ENCODE results near the gene FAM174B.

The FAM174B gene

DNA sequence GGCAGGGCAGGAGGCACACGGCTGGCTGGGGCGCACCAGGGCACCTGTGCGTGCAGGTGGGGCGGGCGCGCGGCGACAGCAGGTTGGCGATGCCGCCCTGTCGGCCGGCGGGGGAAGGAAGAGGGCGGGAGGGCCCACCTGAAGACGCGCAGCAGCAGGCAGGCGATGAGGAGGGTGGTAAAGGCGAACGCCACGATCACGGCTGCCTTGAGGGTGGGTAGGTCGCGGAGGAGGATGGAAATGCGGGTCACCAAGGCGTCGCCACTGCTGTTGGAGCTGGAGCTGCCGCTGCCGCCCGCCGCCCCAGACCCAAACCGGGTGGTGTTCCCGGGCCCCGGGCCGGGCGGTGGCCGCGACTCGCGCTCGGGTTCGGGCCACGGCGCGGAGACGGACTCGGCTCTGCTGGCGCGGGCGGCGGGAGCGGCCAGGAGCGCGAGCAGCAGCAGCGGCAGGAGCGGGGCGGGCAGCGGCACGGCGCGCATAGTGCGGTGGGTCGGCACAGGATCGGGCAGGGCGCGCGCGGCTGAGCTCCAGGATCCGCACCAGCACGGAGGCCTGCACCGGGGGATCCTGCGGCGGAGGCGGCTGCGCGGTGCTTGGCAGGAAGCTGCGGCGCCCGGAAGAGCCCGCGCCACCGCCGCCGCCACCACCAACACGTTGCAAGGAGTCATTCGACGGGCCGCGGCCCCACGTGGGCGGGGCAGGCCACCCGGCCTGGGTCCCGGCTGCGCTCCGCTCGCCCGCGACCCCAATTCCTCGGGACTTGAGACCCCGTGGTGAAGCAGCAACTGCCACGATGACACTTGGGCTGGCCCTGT, at the start of gene FAM174B:
Gene FAM174B (minus strand): TSS at position 598 of the 818 bp plus-strand sequence.
- no peak for DNase-seq

DNA sequence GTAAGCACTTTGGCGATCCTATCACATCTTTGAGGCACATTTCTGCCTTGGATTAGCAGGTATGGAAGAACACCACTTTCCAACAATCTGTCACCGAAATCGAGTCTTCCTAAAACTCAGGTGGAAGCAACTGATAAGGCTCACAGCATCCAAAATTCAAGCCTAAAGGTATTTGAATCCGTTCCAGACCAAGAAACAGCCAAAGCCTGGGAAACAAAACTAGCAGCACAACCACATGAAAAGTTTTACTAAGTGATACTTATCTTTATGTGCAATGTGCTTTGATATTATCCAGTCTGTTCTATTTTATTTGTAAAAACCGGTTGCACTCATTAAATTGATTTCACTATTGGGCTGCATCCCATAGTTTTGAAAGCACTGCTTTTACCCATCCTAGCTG, 40.5 kb upstream of the FAM174B start:
- no peak for DNase-seq

DNA sequence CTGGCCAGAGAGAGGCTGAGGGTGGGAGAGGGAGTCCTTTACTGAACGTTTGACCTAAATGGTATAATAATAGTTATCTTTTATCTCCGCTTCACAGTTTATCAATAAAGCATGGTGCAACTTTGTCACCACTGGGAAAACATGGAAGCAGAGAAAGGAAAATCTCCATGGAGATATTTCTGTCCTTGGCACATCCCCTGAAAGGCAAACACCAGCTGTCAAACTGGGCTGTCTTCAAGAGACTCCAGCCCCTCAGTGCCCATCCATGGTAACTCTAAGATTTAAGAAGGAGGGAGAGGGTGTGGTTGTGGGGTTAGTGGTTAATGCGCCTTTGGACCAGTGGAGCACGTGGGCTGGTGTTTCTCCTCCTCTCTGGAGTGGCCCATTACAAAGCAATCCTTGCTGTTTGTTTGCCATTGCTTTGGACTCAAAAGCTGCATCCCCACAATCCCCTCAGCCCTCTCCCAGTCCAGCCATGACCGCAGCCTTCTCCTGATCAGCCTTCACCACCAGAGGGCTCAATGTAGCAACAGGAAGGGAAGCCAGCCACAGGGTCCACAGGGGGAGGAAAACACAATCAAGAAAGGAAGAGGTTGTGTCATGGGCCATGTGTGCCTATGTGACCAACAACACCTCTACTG, 38.2 kb upstream of the FAM174B start:
- peak; percentile 7 for DNase-seq

DNA sequence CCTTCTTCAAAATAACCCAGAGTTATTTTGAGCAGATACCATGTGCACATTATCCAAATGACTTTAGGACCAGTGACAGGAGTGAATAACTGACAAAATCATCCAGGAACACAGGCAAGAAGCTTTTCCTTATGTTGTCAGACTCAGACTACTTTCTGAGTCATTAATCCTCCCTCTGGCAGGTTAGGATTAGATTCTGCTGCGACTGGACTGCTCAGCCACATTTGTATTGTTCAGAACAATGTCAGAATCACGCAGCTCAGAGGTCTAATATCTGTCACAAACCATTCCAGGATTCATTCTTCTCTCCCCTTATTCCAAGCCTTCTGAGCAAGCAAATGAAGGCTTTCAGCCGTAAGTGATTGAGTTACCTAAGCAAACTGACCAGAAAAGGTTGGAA, 34.8 kb upstream of the FAM174B start:
- no peak for DNase-seq

- no peak for DNase-seq
Observed at GRCh38 chr15:92687746-92688145, 32.2 kb upstream of the FAM174B start.

- no peak for DNase-seq
Observed at GRCh38 chr15:92687195-92687602, 31.6 kb upstream of the FAM174B start.

DNA sequence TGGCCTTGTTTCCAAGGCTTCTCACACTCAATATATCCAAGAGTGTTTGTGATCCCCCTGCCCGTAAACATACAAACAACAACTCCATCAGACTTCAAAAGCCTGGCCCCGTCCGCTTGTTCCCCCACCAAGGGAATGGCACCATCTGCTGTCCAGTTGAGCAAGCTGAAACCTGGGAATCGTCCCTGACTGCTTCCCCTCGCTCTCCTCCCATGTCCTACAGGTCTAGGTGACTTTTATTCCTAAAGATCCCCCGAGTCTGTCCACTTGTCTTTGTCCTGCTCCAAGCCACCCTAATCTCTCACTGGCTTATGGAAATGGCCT, 27.9 kb upstream of the FAM174B start:
- DNase-seq, result no peak

DNA sequence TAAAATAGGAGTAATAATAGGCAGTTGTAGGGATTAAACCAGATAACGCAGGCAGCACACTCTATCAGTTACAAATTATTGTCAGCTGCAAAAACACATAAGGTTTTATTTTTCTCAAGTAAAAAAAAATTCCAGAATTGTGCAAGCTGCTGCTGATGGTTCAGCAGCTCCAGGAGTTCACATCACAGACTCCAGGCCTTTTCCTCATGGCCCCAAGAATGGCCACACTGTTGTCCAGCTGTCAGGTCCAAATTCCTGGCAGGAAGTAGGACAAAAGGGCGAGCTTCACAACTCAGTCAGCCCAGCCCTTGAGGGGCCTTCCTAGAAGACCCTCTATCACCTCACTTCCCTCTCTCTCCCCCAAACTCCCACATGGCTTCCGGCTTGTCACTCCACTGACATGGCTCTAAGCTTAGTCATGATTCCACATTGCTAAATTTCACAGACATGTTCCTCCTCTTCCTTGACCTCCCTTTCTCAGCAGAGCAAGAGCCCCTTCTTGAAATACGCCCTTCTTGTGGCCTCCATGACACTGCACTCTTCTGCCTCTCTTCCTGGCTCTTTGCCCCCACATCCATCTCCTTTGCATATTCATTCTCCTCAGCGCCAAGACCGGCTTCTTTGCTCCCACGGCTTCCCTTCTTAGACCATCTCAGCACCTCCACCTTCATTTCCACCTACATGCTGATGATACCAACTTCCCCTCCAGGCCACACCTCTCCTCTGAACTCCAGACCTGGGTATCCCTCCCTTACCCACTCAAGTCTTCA, 27.4 kb upstream of the FAM174B start:
- peak; percentile 53 for DNase-seq

DNA sequence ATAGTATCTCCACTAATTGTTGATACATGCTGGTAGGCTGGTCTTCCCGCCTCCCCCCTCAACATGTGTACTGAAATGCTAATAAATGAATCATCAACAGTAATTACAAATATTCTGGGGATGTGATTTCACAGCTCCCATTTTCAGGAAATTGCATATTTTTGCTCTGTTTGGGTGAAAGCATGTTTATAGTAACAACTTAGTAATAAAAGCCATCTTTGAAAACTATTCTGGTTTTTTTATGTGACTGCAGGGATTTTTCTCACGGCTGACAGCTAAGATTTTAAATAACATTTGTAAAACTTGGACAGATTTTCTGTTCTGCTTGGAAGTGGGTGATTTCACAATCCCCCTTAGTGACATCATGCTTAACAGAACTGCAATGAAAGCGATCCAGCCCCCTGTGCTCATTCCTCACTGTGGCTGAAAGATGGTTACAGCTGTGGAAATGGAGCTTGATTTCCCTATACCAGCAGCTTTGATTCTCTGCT, 25.6 kb upstream of the FAM174B start:
- DNase-seq, result peak; percentile 80

- peak; percentile 41 for DNase-seq
Observed at GRCh38 chr15:92677999-92678398, 22.4 kb upstream of the FAM174B start.

GRCh38 chr15:92676561-92676960, 21.0 kb upstream of the FAM174B start:
- DNase-seq, result no peak

GRCh38 chr15:92675485-92675884, 19.9 kb upstream of the FAM174B start:
- no peak for DNase-seq

GRCh38 chr15:92674347-92674746, 18.8 kb upstream of the FAM174B start:
- DNase-seq, result no peak

DNA sequence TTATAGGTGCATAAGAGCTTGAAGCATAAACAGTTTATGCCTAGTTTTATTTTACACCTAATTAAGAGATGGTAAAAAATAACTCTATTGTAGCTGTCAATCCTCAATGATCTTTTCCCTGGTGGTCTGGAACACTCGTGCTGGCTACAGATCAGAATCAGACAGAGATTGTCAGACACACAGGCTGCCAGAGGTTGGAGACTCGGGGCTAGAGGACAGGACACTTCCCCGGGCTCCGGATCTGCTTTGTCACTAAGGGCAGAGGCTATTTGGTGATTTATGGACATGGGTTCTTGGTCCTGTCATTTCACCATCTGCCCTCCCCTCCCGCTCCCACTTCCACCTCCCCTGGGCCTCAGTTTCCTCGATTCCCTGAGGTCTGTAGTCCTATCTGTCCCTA, 16.5 kb upstream of the FAM174B start:
- DNase-seq, result no peak

GRCh38 chr15:92671406-92671805, 15.8 kb upstream of the FAM174B start:
- DNase-seq, result no peak

GRCh38 chr15:92670621-92671020, 15.0 kb upstream of the FAM174B start:
- no peak for DNase-seq

DNA sequence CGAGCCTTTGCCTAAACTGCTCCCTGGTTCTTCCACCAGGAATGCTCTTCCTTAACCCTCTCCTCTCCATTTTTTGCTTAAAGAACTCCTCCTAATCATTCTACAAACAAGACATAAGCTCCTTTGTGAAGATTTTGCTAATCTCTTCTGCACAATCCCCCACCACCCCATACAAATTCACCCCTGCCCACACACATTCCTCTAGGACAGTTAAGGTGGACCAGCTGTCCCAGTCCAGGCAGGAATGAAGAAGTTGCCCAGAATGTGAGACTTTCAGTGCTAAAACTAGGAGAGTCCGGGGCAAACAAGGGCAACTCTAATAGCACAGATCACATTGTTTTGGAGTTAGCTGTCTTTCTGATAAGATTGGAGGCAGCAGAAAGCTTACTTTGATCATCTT, 13.9 kb upstream of the FAM174B start:
- DNase-seq, result no peak

GRCh38 chr15:92668620-92669019, 13.0 kb upstream of the FAM174B start:
- DNase-seq, result no peak

GRCh38 chr15:92667970-92668485, 12.5 kb upstream of the FAM174B start:
- DNase-seq, result no peak

- no peak for DNase-seq
Observed at GRCh38 chr15:92667287-92667904, 11.8 kb upstream of the FAM174B start.

DNA sequence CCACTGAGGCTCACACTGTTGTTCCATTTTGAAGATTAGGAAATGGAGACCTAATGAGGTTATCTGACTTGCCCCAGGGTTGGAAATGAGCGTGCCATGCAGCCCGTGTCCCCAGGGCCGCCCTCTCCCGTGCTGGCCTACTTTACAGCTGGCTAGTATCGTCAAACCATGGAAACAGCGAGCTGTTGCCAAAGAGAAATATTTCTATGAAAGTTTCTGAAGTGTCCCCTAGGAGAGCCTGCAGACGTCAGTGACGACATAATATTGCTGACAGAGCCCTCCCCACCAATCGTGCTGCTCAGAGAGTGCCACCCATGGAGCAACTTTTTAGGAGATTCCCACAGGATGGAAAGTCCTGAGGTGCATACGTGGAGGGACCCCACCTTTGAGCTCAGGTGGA, 11.2 kb upstream of the FAM174B start:
- no peak for DNase-seq

- DNase-seq, result no peak
Observed at GRCh38 chr15:92665100-92665555, 9.6 kb upstream of the FAM174B start.

Measured in suppressor macrophage treated with lipopolysaccharide for 4 hours (primary cell).